OCI-LY3 (cell line): ENCODE data around the gene POLR3GL.

ENCODE experiments used
- EZH2phosphoT487 ChIP-seq: fragments of 200-600 bp; shearing (Covaris generic); IDR thresholded peaks from 2 replicates; pipeline ENCODE4 v1.6.1; 2018; ENCODE audit warnings: antibody characterized with exemption, mixed run types, low read depth
- TF ChIP-seq, protein P1 (sequence below): fragments of 200-600, 300-600 bp; sonication (generic); IDR thresholded peaks from 2 replicates; pipeline ENCODE4 v1.5.1; 2014; ENCODE audit warnings: antibody characterized with exemption, low read length, low read depth

DNA sequence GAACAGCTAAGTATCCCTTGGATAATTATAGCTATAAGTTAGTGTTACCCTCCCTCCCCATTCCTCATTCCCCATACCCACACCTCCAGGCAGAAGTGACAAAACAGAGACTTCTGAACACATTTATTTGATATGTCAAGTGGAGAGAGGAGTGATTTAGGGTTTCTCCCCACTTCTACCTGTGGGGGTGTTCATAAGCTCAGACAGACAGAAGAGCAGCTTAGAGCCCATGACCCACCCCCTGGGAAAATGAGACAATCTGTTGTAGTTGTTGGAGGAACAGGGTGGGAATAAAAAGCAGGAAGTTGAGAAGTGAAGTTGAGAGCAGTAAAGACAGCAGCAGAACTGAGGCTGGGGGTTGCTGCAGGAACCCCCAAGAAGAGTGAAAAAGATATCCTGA is 5.2 kb upstream of the POLR3GL start:
- TF ChIP-seq, protein P1, sequence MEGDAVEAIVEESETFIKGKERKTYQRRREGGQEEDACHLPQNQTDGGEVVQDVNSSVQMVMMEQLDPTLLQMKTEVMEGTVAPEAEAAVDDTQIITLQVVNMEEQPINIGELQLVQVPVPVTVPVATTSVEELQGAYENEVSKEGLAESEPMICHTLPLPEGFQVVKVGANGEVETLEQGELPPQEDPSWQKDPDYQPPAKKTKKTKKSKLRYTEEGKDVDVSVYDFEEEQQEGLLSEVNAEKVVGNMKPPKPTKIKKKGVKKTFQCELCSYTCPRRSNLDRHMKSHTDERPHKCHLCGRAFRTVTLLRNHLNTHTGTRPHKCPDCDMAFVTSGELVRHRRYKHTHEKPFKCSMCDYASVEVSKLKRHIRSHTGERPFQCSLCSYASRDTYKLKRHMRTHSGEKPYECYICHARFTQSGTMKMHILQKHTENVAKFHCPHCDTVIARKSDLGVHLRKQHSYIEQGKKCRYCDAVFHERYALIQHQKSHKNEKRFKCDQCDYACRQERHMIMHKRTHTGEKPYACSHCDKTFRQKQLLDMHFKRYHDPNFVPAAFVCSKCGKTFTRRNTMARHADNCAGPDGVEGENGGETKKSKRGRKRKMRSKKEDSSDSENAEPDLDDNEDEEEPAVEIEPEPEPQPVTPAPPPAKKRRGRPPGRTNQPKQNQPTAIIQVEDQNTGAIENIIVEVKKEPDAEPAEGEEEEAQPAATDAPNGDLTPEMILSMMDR, result no peak
- TF ChIP-seq EZH2phosphoT487, result no peak
